H9 (cell line): ENCODE data around the gene MAP3K9. TPM values are rescaled to one million over a fixed set of nuclear protein-coding genes. Genes with fewer than 3 reads are reported as not detected.

ENCODE experiments used
- DNase-seq: peaks from one replicate; pipeline ENCODE4 v3.0.0-alpha.2; 2017
- H2AFZ ChIP-seq: one replicate; pipeline ENCODE4 v1.6.1; 2013; ENCODE audit warnings: mild to moderate bottlenecking, low read length, control low read depth, moderate library complexity
- H2AK5ac ChIP-seq: 2 replicates; pipeline ENCODE4 v1.6.1; 2013; ENCODE audit warnings: low read length, control low read depth, mixed read lengths; ENCODE audit not compliant: insufficient read length
- H2BK120ac ChIP-seq: one replicate; pipeline ENCODE4 v1.6.1; 2013; ENCODE audit warnings: low read depth, mild to moderate bottlenecking, low read length, control low read depth, inconsistent platforms; ENCODE audit not compliant: poor library complexity, severe bottlenecking
- H2BK12ac ChIP-seq: 2 replicates; pipeline ENCODE4 v1.6.1; 2013; ENCODE audit warnings: low read length, control low read depth, mixed read lengths, low read depth; ENCODE audit not compliant: insufficient read length
- H2BK15ac ChIP-seq: 2 replicates; pipeline ENCODE4 v1.6.1; 2013; ENCODE audit warnings: low read depth, low read length, control low read depth
- H2BK20ac ChIP-seq: one replicate; pipeline ENCODE4 v1.6.1; 2013; ENCODE audit warnings: low read depth, mild to moderate bottlenecking, low read length, control low read depth, inconsistent platforms; ENCODE audit not compliant: poor library complexity, severe bottlenecking
- H2BK5ac ChIP-seq: 2 replicates; pipeline ENCODE4 v1.6.1; 2013; ENCODE audit warnings: low read length, control low read depth, mixed read lengths; ENCODE audit not compliant: insufficient read length
- H3K14ac ChIP-seq: 2 replicates; pipeline ENCODE4 v1.6.1; 2013; ENCODE audit warnings: low read length, control low read depth; ENCODE audit not compliant: insufficient read depth
- H3K18ac ChIP-seq: 2 replicates; pipeline ENCODE4 v1.6.1; 2013; ENCODE audit warnings: low read depth, mild to moderate bottlenecking, mixed read lengths, low read length, control low read depth; ENCODE audit not compliant: insufficient read length
- H3K23ac ChIP-seq: 2 replicates; pipeline ENCODE4 v1.6.1; 2013; ENCODE audit warnings: low read length, control low read depth, mixed read lengths, low read depth; ENCODE audit not compliant: insufficient read length
- H3K23me2 ChIP-seq: 2 replicates; pipeline ENCODE4 v1.6.1; 2013; ENCODE audit warnings: low read depth, mild to moderate bottlenecking, mixed read lengths, low read length, control low read depth; ENCODE audit not compliant: insufficient read length, poor library complexity, severe bottlenecking
- H3K27ac ChIP-seq: 2 replicates; pipeline ENCODE4 v1.5.1; 2013; ENCODE audit warnings: low read length, control low read depth, mixed read lengths, low read depth; ENCODE audit not compliant: insufficient read length
- H3K27me3 ChIP-seq: 2 replicates; pipeline ENCODE4 v1.6.1; 2013; ENCODE audit warnings: low read length, control low read depth, inconsistent platforms; ENCODE audit not compliant: insufficient read depth
- H3K4ac ChIP-seq: 2 replicates; pipeline ENCODE4 v1.6.1; 2013; ENCODE audit warnings: low read depth, mild to moderate bottlenecking, control low read depth, inconsistent platforms, low read length, moderate library complexity
- H3K4me1 ChIP-seq: 2 replicates; pipeline ENCODE4 v1.6.1; 2013; ENCODE audit warnings: low read length, control low read depth, inconsistent platforms; ENCODE audit not compliant: insufficient read depth
- H3K4me2 ChIP-seq: 2 replicates; pipeline ENCODE4 v1.6.1; 2013; ENCODE audit warnings: low read length, control low read depth, mixed read lengths; ENCODE audit not compliant: insufficient read length, insufficient read depth
- H3K56ac ChIP-seq: 2 replicates; pipeline ENCODE4 v1.6.1; 2013; ENCODE audit warnings: low read depth, mild to moderate bottlenecking, mixed read lengths, low read length, control low read depth; ENCODE audit not compliant: insufficient read length
- H3K79me1 ChIP-seq: 2 replicates; pipeline ENCODE4 v1.6.1; 2013; ENCODE audit warnings: low read depth, mild to moderate bottlenecking, moderate library complexity, low read length, control low read depth, inconsistent platforms; ENCODE audit not compliant: insufficient read depth, poor library complexity, severe bottlenecking
- H3K79me2 ChIP-seq: 2 replicates; pipeline ENCODE4 v1.6.1; 2013; ENCODE audit warnings: low read length, control low read depth, inconsistent platforms; ENCODE audit not compliant: insufficient read depth
- H3K9ac ChIP-seq: 2 replicates; pipeline ENCODE4 v1.6.1; 2013; ENCODE audit warnings: low read length, control low read depth, mixed read lengths; ENCODE audit not compliant: insufficient read length; ENCODE audit errors: extremely low read depth
- H3K9me3 ChIP-seq: one replicate; pipeline ENCODE4 v1.6.1; 2013; ENCODE audit warnings: low read depth, low read length, inconsistent platforms; ENCODE audit not compliant: control insufficient read depth
- H3T11ph ChIP-seq: one replicate; pipeline ENCODE4 v1.6.1; 2013; ENCODE audit warnings: mild to moderate bottlenecking, low read length, control low read depth, inconsistent platforms
- H4K20me1 ChIP-seq: one replicate; pipeline ENCODE4 v1.6.1; 2013; ENCODE audit not compliant: control insufficient read depth, insufficient read length, insufficient read depth
- H4K5ac ChIP-seq: 2 replicates; pipeline ENCODE4 v1.6.1; 2013; ENCODE audit warnings: low read depth, mild to moderate bottlenecking, mixed read lengths, low read length, control low read depth; ENCODE audit not compliant: insufficient read length
- H4K8ac ChIP-seq: replicated peaks from 2 replicates; pipeline ENCODE4 v1.6.1; 2013; ENCODE audit warnings: low read length, control low read depth, mixed read lengths, low read depth; ENCODE audit not compliant: insufficient read length
- H4K91ac ChIP-seq: 2 replicates; pipeline ENCODE4 v1.6.1; 2013; ENCODE audit warnings: low read depth, mild to moderate bottlenecking, moderate library complexity, mixed read lengths, low read length, control low read depth; ENCODE audit not compliant: insufficient read length
- H3K27ac Mint-ChIP-seq, 3 experiments: 2 replicates in 2 of 3; 3 replicates in 1 of 3; pipeline ENCODE4 v1.8.0; 2020 to 2021; ENCODE audit warnings: mixed read lengths in 3 of 3, mild to moderate bottlenecking in 1 of 3, moderate library complexity in 1 of 3
- H3K27me3 Mint-ChIP-seq: 2 replicates; pipeline ENCODE4 v1.8.0; 2021; ENCODE audit warnings: low read depth, mild to moderate bottlenecking, moderate library complexity, mixed read lengths
- H3K36me3 Mint-ChIP-seq, 3 experiments: 2 replicates in 2 of 3; 3 replicates in 1 of 3; pipeline ENCODE4 v1.8.0; 2020 to 2021; ENCODE audit warnings: low read depth in 3 of 3, mixed read lengths in 3 of 3; ENCODE audit not compliant: insufficient read depth in 1 of 3
- H3K4me1 Mint-ChIP-seq, 2 experiments: 2 replicates each; pipeline ENCODE4 v1.8.0; 2020; ENCODE audit warnings: mixed read lengths in 2 of 2
- H3K4me3 Mint-ChIP-seq, 2 experiments: 2 replicates in 1 of 2; 3 replicates in 1 of 2; pipeline ENCODE4 v1.8.0; 2020 to 2021; ENCODE audit warnings: mild to moderate bottlenecking in 2 of 2, mixed read lengths in 2 of 2, moderate library complexity in 1 of 2
- H3K9me3 Mint-ChIP-seq, 2 experiments: 2 replicates in 1 of 2; 3 replicates in 1 of 2; pipeline ENCODE4 v1.8.0; 2020; ENCODE audit warnings: mild to moderate bottlenecking in 2 of 2, mixed read lengths in 2 of 2, moderate library complexity in 1 of 2
- WGBS: extraction: QIAGEN DNeasy Blood & Tissue Kit; methylation state at CpG from one replicate; pipeline ENCODE4 v1.1.7; 2013; ENCODE audit warnings: missing lambda C conversion rate, low lambda C conversion rate, mixed read lengths; ENCODE audit not compliant: insufficient read length; ENCODE audit errors: extremely low coverage; 5-methylcytosine and 5-hydroxymethylcytosine counted together
- total RNA-seq: library from RNA; stranded (reverse); gene quantifications from 2 replicates; pipeline ENCODE4 v1.2.1, GENCODE V29; 2021
- TF ChIP-seq, protein P1 (sequence below): fragments of 200-600 bp; sonication (generic); conservative IDR thresholded peaks from 3 replicates; pipeline ENCODE4 v1.8.0; 2021; ENCODE audit warnings: antibody characterized with exemption, mild to moderate bottlenecking

The MAP3K9 gene
- total RNA-seq, 1 experiment from 2014 or later = 20.0 TPM

DNA sequence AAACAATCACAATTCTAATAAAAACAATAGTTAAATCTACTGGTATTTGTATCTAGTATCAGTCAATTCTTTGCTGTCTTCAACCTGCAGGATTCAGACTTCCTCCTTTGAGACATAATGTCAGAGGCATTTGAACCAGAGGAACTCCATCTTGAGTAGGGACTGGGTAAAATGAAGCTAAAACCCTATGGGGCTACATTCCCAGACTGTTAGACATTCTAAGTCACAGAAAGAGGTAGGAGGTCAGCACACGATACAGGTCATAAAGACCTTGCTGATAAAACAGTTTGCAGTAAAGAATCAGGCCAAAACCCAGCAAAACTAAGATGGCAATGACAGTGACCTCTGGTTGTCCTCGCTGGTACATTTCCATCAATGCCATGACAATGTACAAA lies 48.2 kb upstream of the MAP3K9 start:
- H3K23me2 ChIP-seq = no peaks in the 10 kb centered on the region
- H4K5ac ChIP-seq = no peak overlapping the region
- no peaks in the 10 kb centered on the region for H3K27me3 Mint-ChIP-seq
- H3K9me3 Mint-ChIP-seq = no peaks in the 10 kb centered on the region
- no peak overlapping the region for H3K4ac ChIP-seq
- H4K91ac ChIP-seq = no peak overlapping the region
- no peak overlapping the region for H3K9ac ChIP-seq
- no peak overlapping the region for H4K8ac ChIP-seq
- H3K18ac ChIP-seq = no peak overlapping the region
- no peak overlapping the region for H3K56ac ChIP-seq
- no peak overlapping the region for H3T11ph ChIP-seq
- DNase-seq = no peak
- no peak overlapping the region for H2BK120ac ChIP-seq
- no peak overlapping the region for H3K14ac ChIP-seq
- no peaks in the 10 kb centered on the region for H3K36me3 Mint-ChIP-seq
- H2BK15ac ChIP-seq = no peak overlapping the region
- no peaks in the 10 kb centered on the region; the same call in 1 of the 2 replicates for H3K4me1 ChIP-seq
- TF ChIP-seq, protein P1, sequence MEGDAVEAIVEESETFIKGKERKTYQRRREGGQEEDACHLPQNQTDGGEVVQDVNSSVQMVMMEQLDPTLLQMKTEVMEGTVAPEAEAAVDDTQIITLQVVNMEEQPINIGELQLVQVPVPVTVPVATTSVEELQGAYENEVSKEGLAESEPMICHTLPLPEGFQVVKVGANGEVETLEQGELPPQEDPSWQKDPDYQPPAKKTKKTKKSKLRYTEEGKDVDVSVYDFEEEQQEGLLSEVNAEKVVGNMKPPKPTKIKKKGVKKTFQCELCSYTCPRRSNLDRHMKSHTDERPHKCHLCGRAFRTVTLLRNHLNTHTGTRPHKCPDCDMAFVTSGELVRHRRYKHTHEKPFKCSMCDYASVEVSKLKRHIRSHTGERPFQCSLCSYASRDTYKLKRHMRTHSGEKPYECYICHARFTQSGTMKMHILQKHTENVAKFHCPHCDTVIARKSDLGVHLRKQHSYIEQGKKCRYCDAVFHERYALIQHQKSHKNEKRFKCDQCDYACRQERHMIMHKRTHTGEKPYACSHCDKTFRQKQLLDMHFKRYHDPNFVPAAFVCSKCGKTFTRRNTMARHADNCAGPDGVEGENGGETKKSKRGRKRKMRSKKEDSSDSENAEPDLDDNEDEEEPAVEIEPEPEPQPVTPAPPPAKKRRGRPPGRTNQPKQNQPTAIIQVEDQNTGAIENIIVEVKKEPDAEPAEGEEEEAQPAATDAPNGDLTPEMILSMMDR = no peak
- no peak overlapping the region for H3K23ac ChIP-seq
- no peak overlapping the region for H2AFZ ChIP-seq
- H3K4me2 ChIP-seq = no peak overlapping the region
- no peak overlapping the region for H2AK5ac ChIP-seq
- H2BK5ac ChIP-seq = no peak overlapping the region
- H2BK12ac ChIP-seq = no peak overlapping the region
- no peak overlapping the region for H3K4me3 Mint-ChIP-seq
- H3K27me3 ChIP-seq = no peaks in the 10 kb centered on the region
- no peaks in the 10 kb centered on the region for H3K79me2 ChIP-seq
- WGBS = no CpG with 5 or more reads among the region's 2 CpGs
- H3K27ac ChIP-seq = no peak overlapping the region
- H3K27ac Mint-ChIP-seq = no peak overlapping the region
- no peak overlapping the region for H2BK20ac ChIP-seq
- no peaks in the 10 kb centered on the region for H3K79me1 ChIP-seq
- no peaks in the 10 kb centered on the region for H4K20me1 ChIP-seq
- H3K9me3 ChIP-seq = no peaks in the 10 kb centered on the region
- peaks cover 0 to 6% of the 10 kb centered on the region in 2 experiments; a peak in 2 of 4 replicates for H3K4me1 Mint-ChIP-seq
